Left lung (tissue), 10 donors: ENCODE results near the gene CACNA1I. TPM values are rescaled to one million over a fixed set of nuclear protein-coding genes. Genes with fewer than 3 reads are reported as not detected.
A peak's percentile ranks its signal among the peaks of the same experiment; 100 is the strongest.

Experiments used
- ATAC-seq: fragments of 200-7000 bp; cut with Tn5 transposase; one replicate; pipeline ENCODE4 v1.9.1; 2020; ENCODE audit warnings: moderate library complexity
- DNase-seq, 4 donors: peaks; one replicate each; pipeline ENCODE4 v3.0.0-alpha.2; 2013 to 2020
- H3K27ac ChIP-seq, 2 donors: fragments of 200-600 bp; sonication (generic) in 1 of 2; one replicate each; pipeline versions ENCODE4 v1.5.0 to v1.8.0; 2020 to 2021
- H3K27me3 ChIP-seq, 2 donors: fragments of 200-600 bp; sonication (generic) in 1 of 2; one replicate each; pipeline versions ENCODE4 v1.5.0 to v1.8.0; 2020 to 2021
- H3K36me3 ChIP-seq, 2 donors: fragments of 200-600 bp; sonication (generic) in 1 of 2; one replicate each; pipeline versions ENCODE4 v1.5.0 to v1.8.0; 2020 to 2021
- H3K4me1 ChIP-seq, 2 donors: fragments of 200-600 bp; one replicate each; pipeline ENCODE4 v1.8.0; 2021
- H3K4me3 ChIP-seq, 2 donors: fragments of 200-600 bp; sonication (generic) in 1 of 2; one replicate each; pipeline versions ENCODE4 v1.5.0 to v1.8.0; 2020 to 2021; ENCODE audit warnings: mild to moderate bottlenecking in 1 of 2
- H3K9me3 ChIP-seq, 2 donors: fragments of 200-600 bp; sonication (generic) in 1 of 2; one replicate each; pipeline versions ENCODE4 v1.5.0 to v1.8.0; 2020 to 2021
- CTCF ChIP-seq, 2 donors: fragments of 200-600 bp; sonication (generic) in 1 of 2; IDR thresholded peaks; one replicate each; pipeline versions ENCODE4 v1.5.0 to v1.8.0; 2021; ENCODE audit warnings: antibody characterized with exemption in 2 of 2
- intact Hi-C, 2 donors: fragments of 100-400 bp; cut with DNase I; formaldehyde crosslinking; loops; one replicate each; pipeline versions ENCODE4 v1.11.2 to v1.14.2; 2022
- polyA plus RNA-seq, 6 donors: library from polyadenylated mRNA; unstranded; fragments of 120-200 nt; gene quantifications; one replicate each; pipeline ENCODE4 v1.2.1, GENCODE V29; 2013; ENCODE audit not compliant: insufficient read length in 6 of 6
- total RNA-seq, 2 donors: library from RNA; stranded (reverse); fragmentation: NEBNext Ultra II Directional; extraction: Animal tissue kit (Norgen Biotek cat#: 25700); gene quantifications; one replicate each; pipeline ENCODE4 v1.2.1, GENCODE V29; 2021
- donor health status: DM: no; HTN: yes; CAD: no.
- donor health status: DM: no; HTN: no; CAD: no.

Gene CACNA1I
- total and polyA plus RNA-seq, 8 donors, result 0.03 to 0.35 (median 0.09) TPM

DNA sequence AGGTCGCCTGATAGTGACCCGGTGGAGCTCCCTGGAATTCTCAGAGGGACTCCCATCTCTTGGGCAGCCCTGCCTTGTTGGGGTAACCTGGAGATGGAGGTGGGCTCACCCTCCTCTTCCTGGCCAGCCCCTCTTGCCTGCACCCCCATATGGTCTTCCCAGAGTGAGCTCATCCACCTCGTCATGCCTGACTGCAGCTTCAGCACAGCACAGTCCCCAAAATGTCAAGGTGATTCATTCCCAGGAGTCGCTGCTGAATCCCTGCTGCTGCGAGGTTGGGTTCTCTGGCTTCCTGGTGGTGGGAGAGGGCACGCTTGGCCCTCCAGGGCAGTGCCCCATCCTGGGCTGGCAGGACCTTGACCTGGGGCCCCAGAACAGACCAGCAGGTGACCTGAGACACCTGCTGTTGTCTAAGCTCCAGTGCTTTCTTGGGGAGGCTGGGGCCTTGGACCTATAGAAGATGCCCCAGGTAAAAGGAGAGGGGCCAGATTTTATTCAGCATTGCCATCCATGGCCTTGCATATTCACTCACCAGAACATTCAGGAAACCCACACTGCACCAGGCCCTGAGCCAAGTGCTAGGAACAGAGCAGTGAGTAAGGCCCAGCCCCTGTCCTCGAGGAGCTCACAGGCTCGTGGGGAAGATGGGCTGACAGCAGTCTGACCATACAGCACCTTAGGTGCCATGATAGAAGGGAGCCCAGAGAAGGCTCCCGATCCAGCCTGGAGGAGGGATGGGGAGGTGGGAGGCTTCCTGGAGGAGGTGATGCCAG is 72.9 kb downstream of the CACNA1I start:
- Histone ChIP-seq H3K36me3 (no peaks in the 10 kb centered on the region), H3K27ac (no peak overlapping the region), H3K4me3 (no peak overlapping the region), H3K27me3 (peaks cover 0 to 46% of the 10 kb centered on the region in 2 donors), H3K9me3 (no peaks in the 10 kb centered on the region), H3K4me1 (no peaks in the 10 kb centered on the region)
- TF ChIP-seq CTCF (IDR thresholded peaks at IDR 0.05), result no peak
- intact Hi-C loops, result no loop called here
- DNase-seq (no peak), ATAC-seq (no peak)

- Histone ChIP-seq H3K4me1 (no peaks in the 10 kb centered on the region), H3K36me3 (no peaks in the 10 kb centered on the region), H3K27me3 (peaks cover 0 to 54% of the 10 kb centered on the region in 2 donors), H3K9me3 (no peaks in the 10 kb centered on the region), H3K4me3 (no peak overlapping the region), H3K27ac (no peak overlapping the region)
- ATAC-seq (no peak), DNase-seq (no peak)
- no peak for TF ChIP-seq CTCF (IDR thresholded peaks at IDR 0.05)
- intact Hi-C loops, result no loop called here
Observed at GRCh38 chr22:39645532-39645931, 75.0 kb downstream of the CACNA1I start.

- DNase-seq (peak in 1 of 4 donors; percentile 51), ATAC-seq (peak; percentile 28)
- no peaks in the 10 kb centered on the region for H3K36me3 ChIP-seq
Observed at GRCh38 chr22:39646398-39647063, 76.0 kb downstream of the CACNA1I start.

GRCh38 chr22:39647836-39648629 is 77.5 kb downstream of the CACNA1I start:
- peaks cover 0 to 36% of the 10 kb centered on the region in 2 donors for H3K27me3 ChIP-seq
- no peak for TF ChIP-seq CTCF (IDR thresholded peaks at IDR 0.05)
- H3K27ac ChIP-seq, result no peak overlapping the region
- intact Hi-C loops, result no loop called here
- DNase-seq, result peak in 1 of 4 donors; percentile 60
- no peak overlapping the region for H3K4me3 ChIP-seq
- H3K36me3 ChIP-seq, result no peaks in the 10 kb centered on the region
- H3K4me1 ChIP-seq, result no peaks in the 10 kb centered on the region
- no peak for ATAC-seq
- H3K9me3 ChIP-seq, result no peaks in the 10 kb centered on the region

More at GRCh38 chr22:39646398-39647063, 76.0 kb downstream of the CACNA1I start:
- no peak overlapping the region for H3K27ac ChIP-seq
- no peak overlapping the region for H3K4me3 ChIP-seq
- H3K9me3 ChIP-seq, result no peaks in the 10 kb centered on the region
- intact Hi-C loops, result no loop called here
- H3K4me1 ChIP-seq, result no peaks in the 10 kb centered on the region
- no peak for TF ChIP-seq CTCF (IDR thresholded peaks at IDR 0.05)
- H3K27me3 ChIP-seq, result peaks cover 0 to 51% of the 10 kb centered on the region in 2 donors

GRCh38 chr22:39648630-39648950 is 78.0 kb downstream of the CACNA1I start:
- intact Hi-C loops, result no loop called here
- no peak for ATAC-seq
- H3K36me3 ChIP-seq, result no peaks in the 10 kb centered on the region
- no peaks in the 10 kb centered on the region for H3K4me1 ChIP-seq
- no peak overlapping the region for H3K4me3 ChIP-seq
- DNase-seq, result no peak
- TF ChIP-seq CTCF (IDR thresholded peaks at IDR 0.05), result no peak
- H3K27ac ChIP-seq, result no peak overlapping the region
- no peaks in the 10 kb centered on the region for H3K9me3 ChIP-seq
- H3K27me3 ChIP-seq, result peaks cover 0 to 30% of the 10 kb centered on the region in 2 donors
